Measurements from ENCODE around the gene CCT8. TPM values are rescaled to one million over a fixed set of nuclear protein-coding genes. Genes with fewer than 3 reads are reported as not detected.

The CCT8 gene
- total and polyA plus RNA-seq, 10 of the 15 experiments (the other 5 are each of a cell fraction or from before 2014, with no cell fraction given) = 321 to 696 (median 471) TPM

GRCh38 chr21:29117372-29117955 lies 44.0 kb upstream of the CCT8 start:
- Histone ChIP-seq H3K36me3 (ENCODE audit: control insufficient read depth in 2 of 2, insufficient read depth in 2 of 2, low read length in 1 of 2) (no peaks in the 10 kb centered on the region), H3K4me1 (ENCODE audit: control insufficient read depth, insufficient read depth, low read length) (peaks cover 19% of the 10 kb centered on the region), H3K27me3 (replicated peaks in 1 of 2; ENCODE audit: control insufficient read depth in 2 of 2, insufficient read depth in 2 of 2, low read length in 1 of 2) (no peaks in the 10 kb centered on the region), H4K20me1 (ENCODE audit: control insufficient read depth, insufficient read depth) (no peaks in the 10 kb centered on the region), H3K4me3 (peak overlapping the region; percentile 14; the same call in 1 of the 2 replicates), H3K9me3 (replicated peaks; ENCODE audit: control insufficient read depth, insufficient read depth, low read length) (no peaks in the 10 kb centered on the region), H2AFZ (ENCODE audit: control insufficient read depth, low read depth, low read length) (peak overlapping the region; percentile 70), H3K27ac (ENCODE audit: control insufficient read depth, insufficient read depth) (0 out of 2 replicates have a peak overlapping the region, but pooled peaks have one; percentile 3), H3K4me2 (ENCODE audit: control insufficient read depth, insufficient read depth) (peak overlapping the region; percentile 76), H3K9ac (ENCODE audit: control insufficient read depth, insufficient read depth, low read length) (no peak overlapping the region), H3K79me2 (ENCODE audit: control insufficient read depth, insufficient read depth, low read length) (no peaks in the 10 kb centered on the region)
- BruUV-seq (replicated peaks) = no TSS peak
- in situ Hi-C loops (cut with MboI) = no loop called here
- FAIRE-seq (peak; percentile 85), ATAC-seq (peak; percentile 67), DNase-seq (ENCODE audit: low read depth, low spot score) (peak; percentile 48)
- ChIA-PET CTCF (interaction anchor here (2.8 kb wide), 1 partner anchor 36 kb away, joined by 7 read pairs; no protein-coding TSS in a partner anchor), SMC1A (ENCODE audit: uncharacterized antibody, unreplicated experiment) (interaction anchor here (0.8 to 4.1 kb wide), 9 partner anchors 12 to 183 kb away, joined by 3 to 37 read pairs (median 6); partner anchors contain the start of gene MAP3K7CL), RAD21 (ENCODE audit: unreplicated experiment) (interaction anchor here (1.0 to 1.6 kb wide), 5 partner anchors 9 to 256 kb away, joined by 3 to 4 read pairs (median 4); no protein-coding TSS in a partner anchor), POLR2A (no interaction called here)
- intact Hi-C loops (cut with micrococcal nuclease; ENCODE audit: unreplicated experiment) = no loop called here
- WGBS (ENCODE audit: insufficient coverage, insufficient replicate concordance, low lambda C conversion rate, missing lambda C conversion rate) = 0% methylated on average over 3 of the region's 3 CpGs
- TF ChIP-seq BACH1 (IDR thresholded peaks at IDR 0.05; ENCODE audit: borderline replicate concordance) = peak; percentile 20; the same call in 1 of the 2 replicates
- TF ChIP-seq EP300 (IDR thresholded peaks at IDR 0.05; ENCODE audit: borderline replicate concordance in 1 of 2, control insufficient read depth in 1 of 2, low read depth in 2 of 2, low read length in 2 of 2) = peak in 1 of 2 experiments; percentile 44; a peak in 2 of 4 replicates
- TF ChIP-seq BHLHE40 (IDR thresholded peaks at IDR 0.05; ENCODE audit: borderline replicate concordance in 1 of 2, low read depth in 2 of 2, low read length in 1 of 2) = 0 out of 4 replicates have a peak, but pooled peaks of 1 of the 2 experiments have one; percentile 13
- peak; percentile 81 for TF ChIP-seq PKNOX1 (IDR thresholded peaks at IDR 0.05)
- no peak for TF ChIP-seq RB1 (IDR thresholded peaks at IDR 0.05; ENCODE audit: borderline replicate concordance)
- TF ChIP-seq POLR2AphosphoS5 (IDR thresholded peaks at IDR 0.05; ENCODE audit: low read length) = no peak
- TF ChIP-seq ATF2 (IDR thresholded peaks at IDR 0.05; ENCODE audit: low read length) = peak; percentile 43; the same call in 1 of the 2 replicates
- no peak for TF ChIP-seq SP1 (IDR thresholded peaks at IDR 0.05; ENCODE audit: low read depth, low read length)
- peak; percentile 26; the same call in 1 of the 2 replicates for TF ChIP-seq EED (IDR thresholded peaks at IDR 0.05; ENCODE audit: low read depth)
- peak; percentile 66 for TF ChIP-seq NFIC (IDR thresholded peaks at IDR 0.05; ENCODE audit: low read depth, low read length)
- 0 out of 2 replicates have a peak, but pooled peaks have one; percentile 31 for TF ChIP-seq CBX5 (IDR thresholded peaks at IDR 0.05; ENCODE audit: low read depth)
- 0 out of 2 replicates have a peak, but pooled peaks have one; percentile 8 for TF ChIP-seq BCL11A (IDR thresholded peaks at IDR 0.05; ENCODE audit: low read depth, low read length)
- TF ChIP-seq RUNX3 (IDR thresholded peaks at IDR 0.05; ENCODE audit: low read length) = peak; percentile 12; the same call in 1 of the 2 replicates
- no peak for TF ChIP-seq GABPA (IDR thresholded peaks at IDR 0.05; ENCODE audit: low read depth)
- peak; percentile 43 to 46; a peak in 2 of 4 replicates for TF ChIP-seq IKZF2 (IDR thresholded peaks at IDR 0.05)
- peak; percentile 65 for TF ChIP-seq MTA2 (IDR thresholded peaks at IDR 0.05; ENCODE audit: low read depth)
- TF ChIP-seq MEF2A (IDR thresholded peaks at IDR 0.05; ENCODE audit: insufficient read depth, low read depth, low read length) = 0 out of 2 replicates have a peak, but pooled peaks have one; percentile 48
- 0 out of 2 replicates have a peak, but pooled peaks have one; percentile 31 for TF ChIP-seq ZBED1 (IDR thresholded peaks at IDR 0.05; ENCODE audit: borderline replicate concordance)
- 0 out of 2 replicates have a peak, but pooled peaks have one; percentile 18 for TF ChIP-seq TCF7 (IDR thresholded peaks at IDR 0.05; ENCODE audit: borderline replicate concordance)
- 0 out of 2 replicates have a peak, but pooled peaks have one; percentile 44 for TF ChIP-seq DPF2 (IDR thresholded peaks at IDR 0.05)
- peak; percentile 61 for TF ChIP-seq JUNB (IDR thresholded peaks at IDR 0.05)
- no peak for TF ChIP-seq ZSCAN29 (IDR thresholded peaks at IDR 0.05)
- 0 out of 2 replicates have a peak, but pooled peaks have one; percentile 21 for TF ChIP-seq IKZF1 (conservative IDR thresholded peaks at IDR 0.05)
- TF ChIP-seq MEF2B (IDR thresholded peaks at IDR 0.05; ENCODE audit: partially characterized antibody, poor library complexity, severe bottlenecking) = peak; percentile 46
